ENCODE data around the gene PLEKHG4B.

Gene PLEKHG4B

GRCh38 chr5:76358-77169, 15.4 kb upstream of the PLEKHG4B start:
- DNase-seq: no peak

- no peak for DNase-seq
Observed at GRCh38 chr5:77170-77501, 14.8 kb upstream of the PLEKHG4B start.

- DNase-seq: no peak
Observed at GRCh38 chr5:77546-77945, 14.4 kb upstream of the PLEKHG4B start.

- DNase-seq: no peak
Observed at GRCh38 chr5:77957-78804, 13.8 kb upstream of the PLEKHG4B start.

GRCh38 chr5:78805-79149, 13.2 kb upstream of the PLEKHG4B start:
- DNase-seq: no peak

- no peak for DNase-seq
Observed at GRCh38 chr5:79263-79662, 12.7 kb upstream of the PLEKHG4B start.

GRCh38 chr5:79821-80220, 12.1 kb upstream of the PLEKHG4B start:
- no peak for DNase-seq

GRCh38 chr5:81391-82021, 10.5 kb upstream of the PLEKHG4B start:
- DNase-seq: no peak

GRCh38 chr5:82097-82496, 9.9 kb upstream of the PLEKHG4B start:
- no peak for DNase-seq

GRCh38 chr5:82570-82969, 9.4 kb upstream of the PLEKHG4B start:
- no peak for DNase-seq

- DNase-seq: no peak
Observed at GRCh38 chr5:83029-83428, 8.9 kb upstream of the PLEKHG4B start.

- no peak for DNase-seq
Observed at GRCh38 chr5:85334-85995, 6.5 kb upstream of the PLEKHG4B start.

GRCh38 chr5:89337-90286, 2.4 kb upstream of the PLEKHG4B start:
- no peak for DNase-seq

GRCh38 chr5:90590-91547, 1.1 kb upstream of the PLEKHG4B start:
- DNase-seq: no peak

- no peak for DNase-seq
Observed at GRCh38 chr5:92401-93220, 643 bp downstream of the PLEKHG4B start.

- DNase-seq: no peak
Observed at GRCh38 chr5:93221-93980, 1.4 kb downstream of the PLEKHG4B start.

- no peak for DNase-seq
Observed at GRCh38 chr5:94113-94892, 2.3 kb downstream of the PLEKHG4B start.

- DNase-seq: no peak
Observed at GRCh38 chr5:95241-95980, 3.4 kb downstream of the PLEKHG4B start.

All from activated CD8-positive, alpha-beta memory T cell treated with anti-CD3 and anti-CD28 coated beads, Interleukin-2, amount 50 U/mL, for 4 hours (primary cell).